IPS-15b (cell line): ENCODE measurements around the gene IL9.

ENCODE experiments used
- H3K27me3 ChIP-seq: one replicate; pipeline ENCODE4 v1.6.1; 2013; ENCODE audit warnings: low read length; ENCODE audit not compliant: control insufficient read depth, insufficient read depth
- H3K36me3 ChIP-seq: one replicate; pipeline ENCODE4 v1.6.1; 2013; ENCODE audit warnings: low read length; ENCODE audit not compliant: control insufficient read depth, insufficient read depth
- H3K4me1 ChIP-seq: one replicate; pipeline ENCODE4 v1.6.1; 2013; ENCODE audit warnings: mild to moderate bottlenecking, low read length; ENCODE audit not compliant: control insufficient read depth, insufficient read depth
- H3K4me3 ChIP-seq: one replicate; pipeline ENCODE4 v1.5.1; 2013; ENCODE audit warnings: low read depth, low read length
- H3K9ac ChIP-seq: one replicate; pipeline ENCODE4 v1.6.1; 2013; ENCODE audit warnings: low read depth, mild to moderate bottlenecking, low read length
- H3K9me3 ChIP-seq: one replicate; pipeline ENCODE4 v1.6.1; 2013; ENCODE audit warnings: mild to moderate bottlenecking, low read length; ENCODE audit not compliant: control insufficient read depth, insufficient read depth

The IL9 gene

DNA sequence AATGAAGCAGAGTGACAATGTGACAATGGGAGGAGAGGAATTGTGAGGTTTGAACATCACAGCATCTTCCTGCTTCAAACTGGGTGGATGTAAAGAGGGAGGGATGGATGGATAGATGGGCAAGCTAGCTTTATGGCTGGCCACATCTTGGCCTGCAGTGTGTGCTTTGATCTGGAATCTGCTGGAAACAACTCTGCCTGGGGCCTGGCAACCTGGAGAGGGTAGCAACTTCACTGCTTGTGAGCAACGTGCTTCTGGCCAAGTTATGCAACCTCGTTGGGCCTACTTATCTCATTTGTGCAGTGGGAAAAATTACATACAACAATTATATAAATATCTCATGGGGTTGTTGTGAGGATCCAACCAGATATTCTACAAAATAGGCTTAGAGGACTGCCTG, 5.3 kb downstream of the IL9 start:
- Histone ChIP-seq H3K4me3 (no peak overlapping the region), H3K36me3 (no peaks in the 10 kb centered on the region), H3K9ac (no peak overlapping the region), H3K9me3 (no peaks in the 10 kb centered on the region), H3K27me3 (peaks cover 18% of the 10 kb centered on the region), H3K4me1 (peaks cover 4% of the 10 kb centered on the region)

GRCh38 chr5:135887881-135888614, 7.6 kb downstream of the IL9 start:
- Histone ChIP-seq H3K9me3 (no peaks in the 10 kb centered on the region), H3K27me3 (peaks cover 18% of the 10 kb centered on the region), H3K4me3 (no peak overlapping the region), H3K9ac (no peak overlapping the region), H3K4me1 (peaks cover 6% of the 10 kb centered on the region), H3K36me3 (no peaks in the 10 kb centered on the region)

DNA sequence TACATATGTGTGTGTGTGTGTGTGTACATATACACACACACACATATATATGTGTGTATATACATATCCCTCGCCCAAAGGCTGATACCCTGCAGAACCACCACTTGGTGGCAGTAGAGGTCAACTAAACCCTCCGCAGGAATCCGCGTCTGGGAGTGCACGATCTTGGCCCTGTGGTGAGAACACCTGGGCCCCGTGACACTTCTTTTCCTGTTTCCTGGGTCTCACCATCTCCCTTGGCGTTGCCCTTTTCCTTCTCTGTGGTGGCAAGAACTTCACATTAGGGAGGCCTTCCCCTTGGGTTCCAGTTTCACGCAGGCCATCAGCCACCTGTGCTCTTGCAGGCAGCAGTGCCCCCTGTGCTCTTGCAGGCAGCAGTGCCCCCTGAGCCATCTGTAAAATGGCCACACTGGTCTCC, 8.2 kb downstream of the IL9 start:
- Histone ChIP-seq H3K9ac (no peak overlapping the region), H3K9me3 (no peaks in the 10 kb centered on the region), H3K4me3 (peak overlapping the region; percentile 35), H3K27me3 (peaks cover 18% of the 10 kb centered on the region), H3K36me3 (no peaks in the 10 kb centered on the region), H3K4me1 (peaks cover 7% of the 10 kb centered on the region)

DNA sequence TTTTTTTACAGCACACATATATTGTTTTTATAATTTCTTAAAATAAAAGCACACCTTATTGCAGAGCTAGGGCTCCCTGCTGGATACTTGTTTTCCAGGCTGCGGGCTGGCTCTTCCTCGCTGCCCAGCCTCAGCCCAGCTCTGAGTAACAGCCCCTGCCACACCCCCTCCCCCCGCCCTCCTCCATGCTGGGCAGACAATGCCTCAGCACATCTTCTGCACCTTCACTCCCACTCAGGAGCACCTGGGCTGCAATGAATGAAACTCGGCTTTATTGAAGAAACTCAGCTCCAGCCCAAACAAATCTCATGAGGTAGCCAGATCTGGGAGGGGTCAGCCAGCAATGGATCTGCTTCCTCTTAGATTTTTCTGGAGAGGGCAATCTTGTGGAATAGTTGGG, 9.5 kb downstream of the IL9 start:
- H3K36me3 ChIP-seq: no peaks in the 10 kb centered on the region
- H3K27me3 ChIP-seq: peaks cover 18% of the 10 kb centered on the region
- H3K4me3 ChIP-seq: no peak overlapping the region
- H3K9ac ChIP-seq: no peak overlapping the region
- peaks cover 7% of the 10 kb centered on the region for H3K4me1 ChIP-seq
- no peaks in the 10 kb centered on the region for H3K9me3 ChIP-seq

DNA sequence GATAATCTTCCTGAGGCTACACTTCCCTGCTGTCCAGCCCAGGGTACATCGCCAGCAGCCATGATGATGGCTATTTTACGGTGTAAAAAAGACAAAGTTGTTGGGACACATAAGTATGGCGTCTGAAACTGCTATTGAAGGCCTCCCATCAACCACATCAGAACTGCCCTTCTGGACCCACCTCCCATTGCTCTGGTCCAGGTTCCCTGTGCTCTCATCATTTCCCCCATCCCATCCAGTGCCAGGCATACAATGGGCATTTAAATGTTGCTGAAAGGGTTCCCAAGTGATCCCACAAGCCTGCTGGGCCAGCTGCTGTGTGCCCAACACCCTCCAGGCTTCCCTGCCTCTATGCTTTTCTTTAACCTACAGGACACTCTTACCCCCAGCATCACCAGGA, 10.6 kb downstream of the IL9 start:
- H3K27me3 ChIP-seq: peaks cover 18% of the 10 kb centered on the region
- H3K9ac ChIP-seq: no peak overlapping the region
- H3K4me3 ChIP-seq: no peak overlapping the region
- H3K9me3 ChIP-seq: no peaks in the 10 kb centered on the region
- H3K4me1 ChIP-seq: peaks cover 12% of the 10 kb centered on the region
- H3K36me3 ChIP-seq: no peaks in the 10 kb centered on the region

GRCh38 chr5:135883441-135883840, 12.2 kb downstream of the IL9 start:
- H3K4me1 ChIP-seq: peaks cover 12% of the 10 kb centered on the region
- H3K9me3 ChIP-seq: no peaks in the 10 kb centered on the region
- H3K27me3 ChIP-seq: peaks cover 10% of the 10 kb centered on the region
- no peaks in the 10 kb centered on the region for H3K36me3 ChIP-seq
- no peak overlapping the region for H3K4me3 ChIP-seq
- no peak overlapping the region for H3K9ac ChIP-seq

DNA sequence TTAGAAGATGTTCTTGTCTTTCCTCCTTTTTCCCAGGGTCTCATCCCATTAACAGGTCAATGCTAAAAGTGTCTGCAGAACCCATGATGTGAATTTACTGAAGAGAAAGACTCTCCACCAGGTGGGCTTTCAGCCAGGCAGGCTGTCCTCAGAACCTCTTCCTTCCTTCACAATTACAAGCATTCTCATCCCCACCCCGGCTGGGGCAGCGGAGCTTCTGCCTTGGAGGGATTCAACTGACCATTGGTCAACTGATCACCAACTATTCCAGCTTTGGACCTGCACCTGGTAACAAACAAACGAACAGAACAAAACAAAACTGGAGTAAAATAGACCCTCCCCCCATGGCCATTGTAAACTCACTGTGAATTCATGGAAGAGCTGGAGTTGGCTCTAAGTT, 12.6 kb downstream of the IL9 start:
- Histone ChIP-seq H3K9ac (no peak overlapping the region), H3K4me1 (peaks cover 11% of the 10 kb centered on the region), H3K9me3 (no peaks in the 10 kb centered on the region), H3K36me3 (no peaks in the 10 kb centered on the region), H3K4me3 (no peak overlapping the region), H3K27me3 (peaks cover 6% of the 10 kb centered on the region)

- Histone ChIP-seq H3K36me3 (no peaks in the 10 kb centered on the region), H3K9ac (no peak overlapping the region), H3K4me1 (peaks cover 8% of the 10 kb centered on the region), H3K9me3 (no peaks in the 10 kb centered on the region), H3K4me3 (no peak overlapping the region), H3K27me3 (no peaks in the 10 kb centered on the region)
These were observed 13.8 kb downstream of the IL9 start for GRCh38 chr5:135881819-135882218.

- Histone ChIP-seq H3K9me3 (no peaks in the 10 kb centered on the region), H3K9ac (no peak overlapping the region), H3K36me3 (no peaks in the 10 kb centered on the region), H3K4me1 (peaks cover 8% of the 10 kb centered on the region), H3K4me3 (no peak overlapping the region), H3K27me3 (no peaks in the 10 kb centered on the region)
These were observed 14.4 kb downstream of the IL9 start for GRCh38 chr5:135881244-135881643.

GRCh38 chr5:135880801-135881200, 14.8 kb downstream of the IL9 start:
- H3K4me1 ChIP-seq: peaks cover 8% of the 10 kb centered on the region
- no peak overlapping the region for H3K9ac ChIP-seq
- no peaks in the 10 kb centered on the region for H3K36me3 ChIP-seq
- H3K27me3 ChIP-seq: no peaks in the 10 kb centered on the region
- H3K4me3 ChIP-seq: no peak overlapping the region
- no peaks in the 10 kb centered on the region for H3K9me3 ChIP-seq

- no peak overlapping the region for H3K9ac ChIP-seq
- peaks cover 8% of the 10 kb centered on the region for H3K4me1 ChIP-seq
- no peaks in the 10 kb centered on the region for H3K27me3 ChIP-seq
- no peak overlapping the region for H3K4me3 ChIP-seq
- no peaks in the 10 kb centered on the region for H3K36me3 ChIP-seq
- H3K9me3 ChIP-seq: no peaks in the 10 kb centered on the region
These were observed 15.4 kb downstream of the IL9 start for GRCh38 chr5:135880278-135880677.

DNA sequence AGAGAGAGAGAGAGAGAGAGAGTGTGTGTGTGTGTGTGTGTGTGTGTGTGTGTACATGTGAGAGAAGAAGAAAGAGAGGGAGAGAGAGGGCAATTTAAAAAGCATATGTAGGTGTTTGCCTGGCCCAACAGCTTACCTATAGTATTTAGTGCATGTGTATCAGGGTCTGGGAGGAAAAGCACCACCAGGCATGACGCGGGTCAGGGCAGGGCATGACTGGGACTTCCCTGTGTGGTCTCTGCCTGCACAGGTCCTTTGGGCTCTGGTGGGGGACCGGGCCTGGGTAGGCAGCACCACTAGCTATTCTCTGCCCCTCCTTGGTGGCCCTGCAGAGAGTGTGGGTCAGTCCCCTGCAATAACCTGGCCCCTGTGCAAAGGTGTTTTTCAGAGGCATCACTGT, 16.1 kb downstream of the IL9 start:
- Histone ChIP-seq H3K36me3 (no peaks in the 10 kb centered on the region), H3K9ac (no peak overlapping the region), H3K27me3 (no peaks in the 10 kb centered on the region), H3K9me3 (no peaks in the 10 kb centered on the region), H3K4me1 (peaks cover 8% of the 10 kb centered on the region), H3K4me3 (no peak overlapping the region)
